GM06990 (cell line): Measurements from ENCODE around the gene BCAS3.

ENCODE experiments used
- DNase-seq: peaks from one replicate; pipeline ENCODE4 v3.0.0-alpha.2; 2011; ENCODE audit not compliant: insufficient read length; ENCODE audit errors: extremely low read depth
- H3K27me3 ChIP-seq: replicated peaks from 2 replicates; pipeline ENCODE4 v1.6.0; 2011; ENCODE audit warnings: low read length; ENCODE audit not compliant: control insufficient read depth, insufficient read depth
- H3K36me3 ChIP-seq: 2 replicates; pipeline ENCODE4 v1.5.1; 2011; ENCODE audit warnings: low read length; ENCODE audit not compliant: control insufficient read depth, insufficient read depth
- H3K4me3 ChIP-seq: replicated peaks from 2 replicates; pipeline ENCODE4 v1.5.1; 2011; ENCODE audit warnings: low read depth, mild to moderate bottlenecking, control low read depth, low read length
- CTCF ChIP-seq: IDR thresholded peaks from 2 replicates; pipeline ENCODE4 v1.5.1; 2011; ENCODE audit warnings: low read length, control low read depth, mild to moderate bottlenecking, inconsistent platforms; ENCODE audit not compliant: insufficient read depth, poor library complexity, severe bottlenecking

The BCAS3 gene

GRCh38 chr17:61072648-61073047 lies 395.0 kb downstream of the BCAS3 start:
- no peak for DNase-seq
- Histone ChIP-seq H3K36me3 (no peaks in the 10 kb centered on the region), H3K4me3 (no peak overlapping the region), H3K27me3 (no peaks in the 10 kb centered on the region)
- no peak for TF ChIP-seq CTCF

- H3K27me3 ChIP-seq = no peaks in the 10 kb centered on the region
- H3K4me3 ChIP-seq = no peak overlapping the region
- TF ChIP-seq CTCF = no peak
- DNase-seq = no peak
- H3K36me3 ChIP-seq = no peaks in the 10 kb centered on the region
Observed at GRCh38 chr17:61073131-61073530, 395.5 kb downstream of the BCAS3 start.

GRCh38 chr17:61073799-61074513 lies 396.3 kb downstream of the BCAS3 start:
- Histone ChIP-seq H3K27me3 (no peaks in the 10 kb centered on the region), H3K36me3 (no peaks in the 10 kb centered on the region), H3K4me3 (no peak overlapping the region)
- TF ChIP-seq CTCF = no peak
- no peak for DNase-seq

- no peak overlapping the region for H3K4me3 ChIP-seq
- H3K27me3 ChIP-seq = no peaks in the 10 kb centered on the region
- no peak for TF ChIP-seq CTCF
- H3K36me3 ChIP-seq = no peaks in the 10 kb centered on the region
- DNase-seq = no peak
Observed at GRCh38 chr17:61075988-61076387, 398.3 kb downstream of the BCAS3 start.

GRCh38 chr17:61076621-61077031 lies 399.0 kb downstream of the BCAS3 start:
- Histone ChIP-seq H3K27me3 (no peaks in the 10 kb centered on the region), H3K4me3 (no peak overlapping the region), H3K36me3 (no peaks in the 10 kb centered on the region)
- DNase-seq = no peak
- TF ChIP-seq CTCF = no peak

- H3K36me3 ChIP-seq = no peaks in the 10 kb centered on the region
- no peak overlapping the region for H3K4me3 ChIP-seq
- no peaks in the 10 kb centered on the region for H3K27me3 ChIP-seq
- no peak for TF ChIP-seq CTCF
- DNase-seq = no peak
Observed at GRCh38 chr17:61081959-61082358, 404.3 kb downstream of the BCAS3 start.
